Ascending aorta (tissue), 2 donors: ENCODE results near the gene PIP4K2C. TPM values are rescaled to one million over a fixed set of nuclear protein-coding genes. Genes with fewer than 3 reads are reported as not detected.

Experiments
- DNase-seq, 2 donors: peaks; one replicate each; pipeline ENCODE4 v3.0.0-alpha.2; 2019; ENCODE audit warnings: low spot score in 2 of 2
- H3K27ac ChIP-seq, 2 donors: fragments of 200-600 bp; sonication (generic); one replicate each; pipeline ENCODE4 v1.5.1; 2016 to 2017; ENCODE audit warnings: mild to moderate bottlenecking in 1 of 2
- H3K27me3 ChIP-seq: fragments of 200-600 bp; sonication (generic); one replicate; pipeline ENCODE4 v1.5.1; 2017
- H3K36me3 ChIP-seq, 2 donors: fragments of 200-600 bp; sonication (generic); one replicate each; pipeline ENCODE4 v1.5.1; 2016
- H3K4me1 ChIP-seq, 2 donors: fragments of 200-600 bp; sonication (generic); one replicate each; pipeline ENCODE4 v1.5.1; 2016 to 2017; ENCODE audit warnings: mild to moderate bottlenecking in 1 of 2
- H3K4me3 ChIP-seq, 2 donors: fragments of 200-600 bp; sonication (generic); one replicate each; pipeline ENCODE4 v1.5.1; 2016 to 2017; ENCODE audit warnings: mild to moderate bottlenecking in 1 of 2
- H3K9me3 ChIP-seq, 2 donors: fragments of 200-600 bp; sonication (generic); one replicate each; pipeline ENCODE4 v1.5.1; 2016
- CTCF ChIP-seq, 3 experiments: fragments of 200-600 bp in 2 of 3; fragments of 450-650 bp in 1 of 3; sonication (generic) in 2 of 3; IDR thresholded peaks; one replicate each; pipeline ENCODE4 v1.5.1; 2016 to 2019; ENCODE audit warnings: antibody characterized with exemption in 3 of 3, mild to moderate bottlenecking in 1 of 3, moderate library complexity in 1 of 3
- intact Hi-C: fragments of 100-400 bp; cut with DNase I; formaldehyde crosslinking; loops from one replicate; pipeline ENCODE4 v1.15.1; 2023
- total RNA-seq: library from RNA; depleted of rRNA; stranded (reverse); fragments of >200 nt; gene quantifications from one replicate; pipeline ENCODE4 v1.1.0, GENCODE V29; 2016

PIP4K2C gene
- total RNA-seq, 1 donor from 2014 or later = 153 TPM

- intact Hi-C loops = no loop called here
- no peak overlapping the region for H3K4me3 ChIP-seq
- no peaks in the 10 kb centered on the region for H3K27me3 ChIP-seq
- H3K4me1 ChIP-seq = peaks cover 0 to 28% of the 10 kb centered on the region in 2 donors
- H3K27ac ChIP-seq = peak overlapping the region in 1 of 2 donors; percentile 98
- H3K9me3 ChIP-seq = no peaks in the 10 kb centered on the region
- DNase-seq = no peak
- H3K36me3 ChIP-seq = peaks cover 6 to 17% of the 10 kb centered on the region in 2 donors
- no peak for TF ChIP-seq CTCF (IDR thresholded peaks at IDR 0.05)
Observed at GRCh38 chr12:57606399-57606798, 15.4 kb downstream of the PIP4K2C start.

GRCh38 chr12:57606821-57607220 lies 15.8 kb downstream of the PIP4K2C start:
- intact Hi-C loops = no loop called here
- no peak for DNase-seq
- Histone ChIP-seq H3K9me3 (no peaks in the 10 kb centered on the region), H3K4me3 (no peak overlapping the region), H3K36me3 (peaks cover 3 to 13% of the 10 kb centered on the region in 2 donors), H3K27me3 (no peaks in the 10 kb centered on the region), H3K27ac (no peak overlapping the region), H3K4me1 (peaks cover 0 to 29% of the 10 kb centered on the region in 2 donors)
- TF ChIP-seq CTCF (IDR thresholded peaks at IDR 0.05) = no peak

- H3K36me3 ChIP-seq = peaks cover 0 to 10% of the 10 kb centered on the region in 2 donors
- intact Hi-C loops = no loop called here
- H3K9me3 ChIP-seq = no peaks in the 10 kb centered on the region
- no peaks in the 10 kb centered on the region for H3K27me3 ChIP-seq
- TF ChIP-seq CTCF (IDR thresholded peaks at IDR 0.05) = no peak
- peak overlapping the region in 1 of 2 donors; percentile 32 for H3K27ac ChIP-seq
- no peak for DNase-seq
- H3K4me3 ChIP-seq = no peak overlapping the region
- H3K4me1 ChIP-seq = peaks cover 6 to 42% of the 10 kb centered on the region in 2 donors
Observed at GRCh38 chr12:57607958-57608663, 17.1 kb downstream of the PIP4K2C start.

GRCh38 chr12:57609101-57609780 lies 18.2 kb downstream of the PIP4K2C start:
- Histone ChIP-seq H3K9me3 (no peaks in the 10 kb centered on the region), H3K4me3 (peak overlapping the region; percentile 70 to 88), H3K27ac (peak overlapping the region; percentile 87 to 97), H3K4me1 (peaks cover 6 to 45% of the 10 kb centered on the region in 2 donors), H3K27me3 (no peaks in the 10 kb centered on the region), H3K36me3 (peaks cover 0 to 19% of the 10 kb centered on the region in 2 donors)
- no peak for TF ChIP-seq CTCF (IDR thresholded peaks at IDR 0.05)
- intact Hi-C loops = no loop called here
- no peak for DNase-seq

- Histone ChIP-seq H3K27ac (peak overlapping the region; percentile 87 to 97), H3K9me3 (no peaks in the 10 kb centered on the region), H3K27me3 (no peaks in the 10 kb centered on the region), H3K4me1 (peaks cover 6 to 45% of the 10 kb centered on the region in 2 donors), H3K36me3 (peaks cover 6 to 26% of the 10 kb centered on the region in 2 donors), H3K4me3 (peak overlapping the region; percentile 70 to 88)
- intact Hi-C loops = loop anchor here (2.0 to 5.0 kb wide), 2 partner anchors 19 to 82 kb away; partner anchors contain the start of genes OS9 and PIP4K2C
- no peak for TF ChIP-seq CTCF (IDR thresholded peaks at IDR 0.05)
- DNase-seq = no peak
Observed at GRCh38 chr12:57609781-57610553, 19.0 kb downstream of the PIP4K2C start.
